Hypothalamus (tissue), 51 donors: Measurements from ENCODE around the gene ERC2.

Source experiments
- DNase-seq, 51 donors: peaks; one replicate each; lab custom pipeline; 2025; lab: John Stamatoyannopoulos, UW

The ERC2 gene

DNA sequence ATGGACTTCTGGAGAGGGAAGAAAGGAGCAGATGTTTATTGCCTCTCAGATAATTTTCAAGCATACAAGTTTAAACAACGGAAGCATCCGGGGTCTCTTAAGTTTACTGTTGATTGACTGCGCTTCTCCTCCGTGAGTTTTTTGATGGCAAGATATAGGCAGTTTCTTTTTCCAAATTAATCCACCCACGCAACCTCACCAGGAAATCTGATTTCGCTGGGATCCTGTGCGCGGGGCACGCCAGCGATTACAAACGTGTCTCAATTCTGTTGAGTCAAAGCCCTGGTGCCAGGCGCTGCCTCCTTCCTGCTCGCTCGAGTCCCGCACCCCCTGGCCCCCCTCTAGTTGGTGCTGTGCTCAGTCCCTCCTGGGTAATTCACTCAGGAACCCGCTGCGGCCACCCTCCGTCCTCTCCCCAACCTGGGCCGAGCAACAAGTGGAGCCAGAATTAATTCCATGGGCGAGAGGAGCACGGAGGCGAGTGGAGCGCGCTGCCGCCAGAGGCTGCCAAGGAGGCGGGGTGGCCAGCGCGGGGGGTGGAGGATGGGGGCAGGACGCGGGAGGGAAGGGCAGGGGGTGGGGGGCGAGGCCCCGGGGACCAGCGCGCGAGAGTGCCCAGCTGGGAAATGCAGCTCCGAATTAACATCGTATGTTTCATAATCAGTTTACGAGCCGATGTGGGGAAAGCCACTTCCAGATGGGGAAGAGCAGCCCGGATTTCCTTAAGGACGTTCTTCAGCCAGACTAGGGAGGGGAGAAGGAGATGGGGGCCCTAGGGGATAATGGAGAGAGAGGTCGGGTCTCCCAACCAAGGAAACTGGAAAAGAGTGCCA, 987.1 kb downstream of the ERC2 start:
- peak in 19 of 51 donors; percentile 14 to 46 (median 28) for DNase-seq

DNA sequence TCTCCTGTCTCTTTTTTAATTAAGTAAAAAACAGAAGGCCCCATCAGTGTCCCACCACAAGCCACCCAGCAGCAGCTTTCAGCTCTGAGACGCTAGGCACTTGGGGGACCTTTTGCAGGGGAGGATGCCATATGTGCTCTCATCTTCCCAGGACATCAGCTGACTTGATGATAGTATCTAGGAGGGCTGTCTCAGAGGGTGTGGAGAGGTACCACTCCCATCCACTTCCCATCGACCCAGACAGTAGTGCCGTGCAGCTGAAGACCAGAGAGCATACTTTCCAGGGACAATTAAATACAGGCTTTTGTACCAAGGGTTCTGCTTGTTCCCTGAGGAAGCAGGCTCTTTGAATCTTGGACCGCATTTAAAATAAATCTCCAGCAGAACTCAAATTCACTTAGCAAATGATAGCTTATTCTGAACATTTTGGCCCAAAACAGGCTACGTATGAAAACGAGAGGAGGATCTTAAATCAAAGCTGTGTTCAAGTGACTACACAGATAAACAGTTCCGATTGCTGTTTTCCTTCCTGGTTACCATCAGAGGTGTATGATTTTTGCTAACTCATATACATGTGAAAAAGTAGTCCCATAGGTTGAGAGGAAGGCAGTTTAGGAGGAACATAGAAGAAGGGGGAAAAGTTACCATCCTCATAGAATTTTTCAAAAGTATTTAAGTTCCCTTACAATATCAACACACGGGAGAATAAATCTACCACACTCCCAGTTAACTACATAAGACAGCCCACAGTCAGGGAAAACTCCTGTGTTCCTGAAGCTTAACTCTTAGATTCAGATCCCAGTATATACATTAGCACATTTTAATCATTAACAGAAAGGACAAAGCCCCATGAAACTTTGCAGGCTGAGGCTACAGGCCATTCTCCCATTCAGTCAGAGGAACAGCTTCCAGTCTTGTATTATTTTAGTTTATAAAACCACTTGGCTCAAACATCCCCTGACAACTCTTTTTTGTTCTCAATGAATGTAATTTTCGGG, 990.7 kb downstream of the ERC2 start:
- DNase-seq, result no peak

DNA sequence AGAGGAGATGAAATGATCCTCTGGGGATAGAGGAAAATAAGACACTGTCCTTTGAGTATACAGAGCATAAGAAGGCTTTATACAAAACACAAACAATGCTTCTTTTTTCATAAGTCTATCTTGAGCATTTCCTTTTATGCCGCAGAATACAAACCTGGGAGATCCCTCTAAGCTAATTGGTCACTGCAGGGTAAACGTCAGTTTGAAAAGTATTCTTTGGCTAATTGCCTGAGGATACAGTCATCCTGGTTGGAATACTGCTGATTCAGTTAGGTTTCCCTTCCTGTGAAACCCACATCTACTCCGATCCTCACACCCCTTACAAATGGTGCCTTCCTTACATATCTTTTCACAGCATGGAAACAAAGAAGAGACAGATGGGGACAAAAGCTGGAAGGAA, 991.8 kb downstream of the ERC2 start:
- no peak for DNase-seq

DNA sequence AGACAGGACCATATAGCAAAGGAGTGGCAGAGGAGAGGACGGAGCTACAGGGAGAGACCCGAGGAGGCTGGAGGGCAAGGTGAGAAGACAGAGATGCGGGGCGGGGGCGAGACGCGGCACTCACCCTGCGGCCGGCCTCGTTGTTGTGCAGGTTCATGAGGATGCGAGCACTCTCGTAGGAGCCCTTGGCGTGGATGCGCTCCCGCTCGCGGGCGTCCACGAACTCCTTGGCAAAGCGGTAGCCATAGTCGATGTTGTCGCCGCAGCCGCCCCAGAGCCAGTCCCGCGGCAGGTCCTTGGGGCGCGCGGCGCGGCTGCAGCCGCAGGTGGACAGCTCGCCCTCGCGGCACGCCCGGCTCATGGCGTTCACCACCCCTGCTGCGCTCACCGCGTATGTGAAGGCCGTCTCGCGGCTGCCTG, 994.0 kb downstream of the ERC2 start:
- DNase-seq, result no peak

DNA sequence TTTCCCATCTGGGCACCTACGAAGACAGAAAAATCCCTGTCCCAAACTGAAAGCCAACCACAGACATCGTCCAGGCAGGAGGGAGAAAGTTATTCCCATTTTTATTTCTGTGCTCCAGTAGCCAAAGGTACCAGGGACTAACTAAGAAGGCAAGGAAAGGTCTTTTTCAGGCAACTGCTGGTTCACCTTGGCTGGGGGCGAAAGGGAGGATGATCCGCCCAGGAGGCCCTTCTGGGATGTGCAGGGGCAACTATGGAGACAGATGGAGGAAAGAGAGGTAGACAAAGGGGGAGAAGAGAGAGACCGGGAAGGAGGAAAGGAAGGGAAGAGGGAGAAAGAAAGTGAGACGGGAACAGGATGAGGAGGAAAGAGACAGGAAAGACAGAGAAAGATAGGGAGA, 994.5 kb downstream of the ERC2 start:
- no peak for DNase-seq

DNA sequence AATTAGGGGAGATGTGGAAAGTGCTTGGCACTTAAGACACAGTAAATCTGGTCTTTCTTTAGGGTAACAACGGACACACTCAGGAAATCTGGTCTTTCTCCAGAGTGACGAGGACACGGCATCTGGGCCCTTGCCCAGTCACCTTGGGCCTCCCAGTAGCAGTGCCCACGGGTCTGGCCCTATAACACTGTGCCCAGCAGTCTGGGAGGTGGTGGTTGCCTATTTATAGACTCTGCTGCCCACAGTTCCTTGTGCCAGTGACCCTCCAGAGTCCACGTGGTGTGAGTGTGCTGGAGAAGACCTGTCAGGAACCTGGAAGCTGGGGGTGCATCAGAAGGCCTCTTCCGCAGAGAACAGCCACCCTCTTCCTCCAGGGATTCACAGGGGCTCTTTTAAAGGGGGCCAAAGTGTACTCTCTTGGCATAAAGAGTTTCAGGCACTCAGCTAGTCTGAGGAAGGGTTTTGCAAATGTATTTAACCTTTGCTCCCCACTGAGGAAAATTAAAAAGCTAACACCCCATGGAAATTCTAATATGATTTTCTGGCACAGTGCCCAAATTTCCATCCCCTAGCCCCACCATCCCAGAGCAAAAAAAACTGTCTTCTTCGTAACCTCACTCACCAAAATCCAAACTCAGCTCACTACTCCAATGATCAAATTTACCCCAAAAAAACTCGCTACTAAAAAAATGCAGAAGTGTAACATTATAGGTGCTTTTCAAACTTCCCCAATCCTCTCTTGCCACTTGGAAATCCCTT, 996.6 kb downstream of the ERC2 start:
- peak in 1 of 51 donors; percentile 5 for DNase-seq

DNA sequence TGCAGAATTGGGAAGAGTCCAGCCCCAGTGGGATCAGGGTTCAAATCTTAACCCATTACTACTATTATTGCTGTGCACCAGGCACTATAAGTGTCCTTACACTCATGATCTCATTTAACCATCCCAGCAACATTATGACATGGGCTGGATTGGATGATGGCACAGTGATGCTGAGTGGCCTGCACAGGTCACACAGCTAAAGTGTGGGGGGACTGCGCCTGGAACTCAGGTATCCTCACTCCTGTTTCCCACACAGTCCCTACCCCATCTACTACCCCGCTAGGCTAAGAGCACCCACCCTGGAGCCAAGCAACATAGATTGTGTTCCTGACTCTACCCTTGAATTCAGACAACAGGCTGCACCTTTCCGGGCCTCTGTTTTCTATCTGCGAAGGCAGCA, 997.2 kb downstream of the ERC2 start:
- no peak for DNase-seq

DNA sequence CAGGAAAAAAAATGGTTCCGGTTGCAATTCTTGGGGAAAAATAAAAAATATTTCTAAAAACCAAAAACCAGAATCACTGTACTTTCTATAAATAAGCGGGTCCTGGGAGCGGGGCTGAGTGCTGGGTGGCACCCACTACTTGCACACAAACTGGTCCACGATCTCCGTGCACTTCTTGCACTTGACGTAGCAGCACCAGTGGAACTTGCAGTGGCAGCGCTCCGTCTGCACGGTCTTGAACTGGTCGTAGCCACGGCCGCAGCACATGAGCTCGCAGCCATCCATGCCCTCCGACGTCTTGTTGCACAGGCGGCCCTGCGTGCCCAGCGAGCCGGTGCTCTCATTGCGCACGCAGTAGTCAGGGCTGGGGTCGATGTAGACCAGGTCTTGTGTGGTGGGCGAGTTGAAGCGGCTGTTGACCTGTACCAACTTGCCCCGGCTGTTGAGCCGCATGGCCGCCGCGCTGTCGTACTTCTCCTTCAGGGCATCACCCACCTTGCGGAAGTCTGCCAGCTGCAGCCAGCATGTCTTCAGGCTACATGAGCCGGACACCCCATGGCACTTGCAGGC, 998.2 kb downstream of the ERC2 start:
- DNase-seq, result no peak

DNA sequence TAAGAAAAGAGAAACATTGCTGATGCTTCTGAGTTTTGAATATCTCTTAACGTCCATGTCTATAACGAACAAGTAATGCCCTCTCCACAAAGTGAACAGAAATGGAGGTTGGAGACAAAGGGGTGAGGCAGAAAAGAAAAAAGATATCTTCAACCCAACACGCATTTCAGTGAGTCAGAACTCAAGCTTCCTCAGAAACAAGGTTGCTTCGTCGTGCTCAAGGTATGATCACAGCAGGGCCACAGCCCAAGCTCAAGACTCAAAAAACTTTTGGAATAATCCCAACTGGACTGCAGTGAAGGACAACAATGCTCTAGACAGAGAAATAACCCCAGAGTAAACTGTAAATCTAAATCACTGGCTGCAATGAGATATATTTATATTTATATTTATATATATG, 1000.0 kb downstream of the ERC2 start:
- no peak for DNase-seq

DNA sequence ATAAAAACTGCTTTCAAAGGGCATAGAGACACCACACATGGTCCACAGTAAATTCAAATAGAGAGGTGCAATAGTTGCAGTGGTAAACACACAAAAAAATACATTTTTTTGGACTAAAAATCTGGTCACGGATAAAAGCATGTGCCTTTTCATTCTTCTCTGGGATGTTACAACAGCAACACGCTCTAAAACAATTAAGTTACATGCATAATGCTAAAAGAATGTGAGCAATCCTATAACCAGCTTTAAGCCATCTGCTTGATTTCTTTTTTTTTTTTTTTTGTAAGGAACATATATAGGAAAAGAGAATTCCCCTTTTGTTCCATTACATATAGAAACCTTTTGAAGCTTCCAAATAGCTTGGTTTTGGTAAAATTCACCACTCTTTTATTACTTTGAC, 1001.2 kb downstream of the ERC2 start:
- no peak for DNase-seq

DNA sequence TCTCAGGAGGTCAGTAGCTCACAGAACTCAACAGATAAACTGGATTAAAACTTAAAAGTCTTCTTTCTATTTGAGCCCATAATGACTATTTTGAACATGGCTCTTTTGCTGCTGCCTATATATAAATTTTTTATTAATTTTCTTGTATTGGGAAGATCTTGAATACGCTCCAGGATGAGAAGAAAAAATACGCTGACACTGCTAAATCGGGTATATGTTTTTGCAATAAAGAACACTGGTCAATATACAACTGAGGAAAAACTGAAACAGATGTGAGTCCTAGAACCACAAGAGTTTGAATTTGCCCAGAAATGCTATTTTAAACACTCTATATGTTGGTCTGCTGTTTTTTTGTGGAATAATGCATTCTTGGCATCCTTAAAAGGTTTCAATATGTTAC, 1001.7 kb downstream of the ERC2 start:
- DNase-seq, result no peak

DNA sequence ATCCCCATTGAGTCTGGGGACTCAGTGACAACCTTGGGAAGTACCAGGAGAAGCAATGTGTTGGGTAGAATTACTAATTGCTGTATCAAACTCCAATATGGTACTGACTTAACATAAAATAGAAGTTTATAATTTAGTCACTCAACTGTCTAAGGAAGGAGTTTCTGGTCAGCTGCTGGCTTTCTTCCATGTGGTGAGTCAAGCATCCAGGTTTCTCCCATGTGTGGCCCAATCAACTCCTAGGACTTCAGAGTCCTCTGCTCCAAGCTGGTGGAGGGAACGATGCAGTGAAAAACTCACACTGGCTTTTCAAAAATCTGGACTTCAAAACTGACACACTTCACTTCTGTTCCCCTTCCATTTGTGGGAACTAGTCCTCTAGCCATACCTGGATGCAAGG, 1006.4 kb downstream of the ERC2 start:
- no peak for DNase-seq

DNA sequence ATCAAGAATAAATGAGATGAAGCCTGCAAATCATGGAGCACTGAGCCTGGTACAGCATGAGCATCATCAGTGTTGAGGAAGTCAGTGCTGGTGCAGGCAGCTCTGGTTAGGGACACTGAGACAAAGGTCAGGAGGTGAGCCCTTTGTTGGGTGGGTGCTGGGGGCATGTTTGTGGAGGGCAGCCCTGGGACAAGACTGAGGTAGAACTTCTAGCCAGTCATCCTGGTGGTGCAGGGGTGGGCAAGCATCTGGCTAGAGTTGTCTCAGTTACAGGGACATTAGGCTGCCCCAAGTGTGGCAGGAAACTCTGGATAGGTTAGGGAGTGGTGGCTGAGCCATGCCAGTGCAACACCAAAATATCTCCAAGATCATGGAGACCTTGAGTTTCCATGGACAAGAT, 1008.4 kb downstream of the ERC2 start:
- no peak for DNase-seq
